WERI-Rb-1 (cell line): Measurements from ENCODE around the gene PGGHG.
"Not testable (repeated sequence)": the region's sequence is repeated elsewhere in the genome, so short reads cannot be mapped to it uniquely, and the experiment has no call there.

ENCODE experiments used
- DNase-seq: peaks from one replicate; pipeline ENCODE4 v3.0.0-alpha.2; 2020
- H3K27ac ChIP-seq: fragments of 250-450 bp; sonication (Bioruptor Pico); 2 replicates; pipeline ENCODE4 v1.5.1; 2020; ENCODE audit warnings: mild to moderate bottlenecking, moderate library complexity
- H3K27me3 ChIP-seq: fragments of 250-450 bp; sonication (Bioruptor Pico); 2 replicates; pipeline ENCODE4 v1.5.1; 2021; ENCODE audit warnings: mild to moderate bottlenecking, low read depth, moderate library complexity; ENCODE audit not compliant: insufficient read depth, severe bottlenecking
- H3K36me3 ChIP-seq: fragments of 250-450 bp; sonication (Bioruptor Pico); 2 replicates; pipeline ENCODE4 v1.5.1; 2020; ENCODE audit warnings: mild to moderate bottlenecking, moderate library complexity
- H3K4me3 ChIP-seq: 2 replicates; pipeline ENCODE4 v1.5.1; 2011; ENCODE audit warnings: low read depth, mild to moderate bottlenecking, control low read depth, low read length
- H3K9me3 ChIP-seq: fragments of 250-450 bp; sonication (Bioruptor Pico); 2 replicates; pipeline ENCODE4 v1.5.1; 2021; ENCODE audit warnings: mild to moderate bottlenecking, moderate library complexity; ENCODE audit not compliant: severe bottlenecking
- CTCF ChIP-seq: IDR thresholded peaks from 2 replicates; pipeline ENCODE4 v1.5.1; 2011; ENCODE audit warnings: low read depth, mild to moderate bottlenecking, control low read depth, inconsistent platforms, low read length

PGGHG gene

GRCh38 chr11:309979-310572, 21.1 kb downstream of the PGGHG start:
- DNase-seq, H3K27ac ChIP-seq, H3K9me3 ChIP-seq, H3K36me3 ChIP-seq, H3K27me3 ChIP-seq, H3K4me3 ChIP-seq: not testable (repeated sequence)

GRCh38 chr11:311013-311748, 22.3 kb downstream of the PGGHG start:
- not testable (repeated sequence) for H3K36me3 ChIP-seq, DNase-seq, H3K9me3 ChIP-seq, H3K4me3 ChIP-seq, H3K27me3 ChIP-seq, H3K27ac ChIP-seq

DNA sequence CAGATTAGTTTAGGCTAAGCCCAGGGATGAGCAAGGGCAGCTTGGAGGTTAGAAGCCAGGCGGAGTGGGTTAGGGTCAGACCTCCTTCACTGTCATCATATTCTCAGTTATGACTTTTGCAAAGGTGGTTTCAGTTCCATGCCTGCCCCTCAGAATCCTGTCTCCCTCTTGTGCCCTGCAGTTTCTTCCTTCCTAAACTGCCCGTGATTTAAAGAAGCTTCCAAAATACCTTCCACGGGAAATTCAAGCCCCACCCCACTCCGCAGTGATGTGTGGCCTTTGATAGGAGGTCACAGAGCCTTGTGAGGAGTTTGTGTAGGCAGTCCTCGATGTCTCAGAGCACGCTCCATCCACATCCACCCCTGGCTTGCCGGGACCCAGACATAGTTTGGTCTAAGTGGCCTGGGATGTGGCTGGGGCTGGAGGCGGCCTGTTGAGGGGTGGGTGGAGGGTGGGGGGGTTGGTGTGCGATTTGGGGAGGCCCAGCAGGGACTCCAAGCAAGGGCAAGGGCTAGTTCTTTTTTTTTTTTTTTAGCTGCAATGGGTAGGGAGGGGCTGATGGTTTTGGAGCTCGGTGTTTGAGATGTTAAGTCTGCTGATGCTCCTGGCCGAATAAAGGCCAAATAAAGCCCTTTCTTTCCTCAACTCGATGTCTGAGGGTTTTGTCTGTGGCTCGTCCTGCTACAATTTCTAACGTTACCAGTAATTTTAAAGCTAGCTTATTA, 23.3 kb downstream of the PGGHG start:
- no peaks in the 10 kb centered on the region for H3K27me3 ChIP-seq
- no peak for TF ChIP-seq CTCF
- DNase-seq, result no peak
- no peak overlapping the region for H3K27ac ChIP-seq
- no peaks in the 10 kb centered on the region for H3K9me3 ChIP-seq
- H3K36me3 ChIP-seq, result no peaks in the 10 kb centered on the region
- no peak overlapping the region for H3K4me3 ChIP-seq

DNA sequence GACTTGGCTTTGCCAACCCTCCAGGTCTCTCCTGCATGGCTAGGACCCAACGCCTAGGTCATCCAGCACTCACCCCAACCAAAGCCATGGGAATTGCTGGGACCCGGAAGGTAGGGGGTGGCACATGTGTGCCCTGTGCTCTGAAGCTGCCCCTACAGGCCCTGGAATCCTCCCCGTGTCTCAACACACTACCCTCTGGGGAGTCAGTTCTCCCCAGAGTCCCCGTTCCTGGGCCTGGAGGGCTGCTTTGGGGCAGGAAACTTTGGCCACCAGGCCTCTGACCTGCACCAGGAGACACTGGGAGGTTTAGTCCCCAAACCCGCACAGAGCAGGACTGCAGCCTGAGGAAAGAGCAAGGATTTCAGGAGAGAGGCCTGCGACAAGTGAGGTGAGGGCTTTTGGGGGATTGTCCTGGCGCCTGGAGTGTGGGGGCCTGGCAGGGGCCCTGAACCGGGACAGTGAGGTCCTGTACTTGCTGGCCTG, 24.4 kb downstream of the PGGHG start:
- DNase-seq, result no peak
- H3K36me3 ChIP-seq, result no peaks in the 10 kb centered on the region
- no peaks in the 10 kb centered on the region for H3K27me3 ChIP-seq
- no peak for TF ChIP-seq CTCF
- H3K9me3 ChIP-seq, result no peaks in the 10 kb centered on the region
- H3K4me3 ChIP-seq, result no peak overlapping the region
- H3K27ac ChIP-seq, result no peak overlapping the region

DNA sequence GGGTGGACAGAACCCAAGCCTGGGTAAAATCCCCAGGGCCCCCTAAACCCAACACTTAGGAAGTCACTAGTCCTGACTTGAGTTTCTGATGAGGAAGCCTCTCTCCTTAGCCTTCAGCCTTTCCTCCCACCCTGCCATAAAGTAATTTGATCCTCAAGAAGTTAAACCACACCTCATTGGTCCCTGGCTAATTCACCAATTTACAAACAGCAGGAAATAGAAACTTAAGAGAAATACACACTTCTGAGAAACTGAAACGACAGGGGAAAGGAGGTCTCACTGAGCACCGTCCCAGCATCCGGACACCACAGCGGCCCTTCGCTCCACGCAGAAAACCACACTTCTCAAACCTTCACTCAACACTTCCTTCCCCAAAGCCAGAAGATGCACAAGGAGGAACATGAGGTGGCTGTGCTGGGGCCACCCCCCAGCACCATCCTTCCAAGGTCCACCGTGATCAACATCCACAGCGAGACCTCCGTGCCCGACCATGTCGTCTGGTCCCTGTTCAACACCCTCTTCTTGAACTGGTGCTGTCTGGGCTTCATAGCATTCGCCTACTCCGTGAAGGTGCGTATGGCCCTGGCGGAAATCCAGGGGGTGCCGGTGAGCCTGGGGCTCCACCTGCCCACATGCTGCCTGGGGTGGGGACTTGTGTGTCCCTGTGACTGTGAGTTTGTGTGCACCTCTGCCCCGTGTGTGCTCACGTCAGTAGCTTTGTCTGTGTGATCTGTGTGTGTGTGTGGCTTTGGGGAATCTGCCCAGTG, 25.0 kb downstream of the PGGHG start, which contains the start of gene IFITM1:
TSS of gene IFITM1 (plus strand) at position 254 of the 767 bp plus-strand sequence. CDS start at position 385, 131 bp downstream.
- no peak for DNase-seq
- Histone ChIP-seq H3K27me3 (no peaks in the 10 kb centered on the region), H3K36me3 (no peaks in the 10 kb centered on the region), H3K9me3 (no peaks in the 10 kb centered on the region), H3K27ac (no peak within 1 kb of the TSS), H3K4me3 (no peak within 1 kb of the TSS)
- TF ChIP-seq CTCF, result no peak

DNA sequence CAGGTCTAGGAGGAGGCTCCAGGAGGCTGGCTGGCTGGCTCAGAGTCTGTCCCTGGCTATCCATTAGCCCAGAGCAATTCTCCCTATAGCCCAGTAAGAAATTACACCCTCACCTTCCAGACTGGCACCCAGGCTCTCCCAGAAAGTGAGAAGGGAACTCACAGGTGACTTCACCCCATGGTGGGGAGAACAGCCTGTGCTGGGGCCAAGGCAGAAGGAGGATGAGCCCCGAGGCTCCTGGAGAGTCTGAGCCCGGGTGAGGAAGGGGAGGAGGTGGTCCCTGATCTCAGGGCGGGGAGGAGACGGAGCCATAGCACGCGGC, 25.6 kb downstream of the PGGHG start:
- not testable (repeated sequence) for H3K27ac ChIP-seq, H3K4me3 ChIP-seq, H3K27me3 ChIP-seq, DNase-seq, H3K9me3 ChIP-seq, H3K36me3 ChIP-seq

- Histone ChIP-seq H3K27me3 (no peaks in the 10 kb centered on the region), H3K4me3 (no peak overlapping the region), H3K27ac (no peak overlapping the region), H3K9me3 (no peaks in the 10 kb centered on the region), H3K36me3 (no peaks in the 10 kb centered on the region)
- DNase-seq, result no peak
- no peak for TF ChIP-seq CTCF
These were observed 26.1 kb downstream of the PGGHG start for GRCh38 chr11:315051-315481.
